Ecto neural progenitor cell (in vitro differentiated cells): ENCODE measurements around the gene UCKL1.
"Not testable (repeated sequence)": the region's sequence is repeated elsewhere in the genome, so short reads cannot be mapped to it uniquely, and the experiment has no call there.

Source experiments
- DNase-seq: peaks from one replicate; pipeline ENCODE4 v3.0.0-alpha.2; 2018; ENCODE audit warnings: low spot score

UCKL1 gene

GRCh38 chr20:63919130-63919529 is 37.1 kb downstream of the UCKL1 start:
- no peak for DNase-seq

- DNase-seq: no peak
Measured at GRCh38 chr20:63917811-63918210, 38.4 kb downstream of the UCKL1 start.

GRCh38 chr20:63916371-63916939 is 39.8 kb downstream of the UCKL1 start:
- DNase-seq: not testable (repeated sequence)

GRCh38 chr20:63915471-63915870 is 40.7 kb downstream of the UCKL1 start:
- no peak for DNase-seq

GRCh38 chr20:63913768-63914167 is 42.4 kb downstream of the UCKL1 start:
- no peak for DNase-seq

- DNase-seq: no peak
Measured at GRCh38 chr20:63911176-63911575, 45.0 kb downstream of the UCKL1 start.

GRCh38 chr20:63908008-63908682 is 48.1 kb downstream of the UCKL1 start:
- no peak for DNase-seq

- DNase-seq: no peak
Measured at GRCh38 chr20:63903796-63904561, 52.2 kb downstream of the UCKL1 start.

- no peak for DNase-seq
Measured at GRCh38 chr20:63900413-63900812, 55.8 kb downstream of the UCKL1 start.

GRCh38 chr20:63898882-63899558 is 57.2 kb downstream of the UCKL1 start:
- no peak for DNase-seq

GRCh38 chr20:63897978-63898561 is 58.1 kb downstream of the UCKL1 start:
- no peak for DNase-seq

GRCh38 chr20:63896264-63897105 is 59.7 kb downstream of the UCKL1 start:
- no peak for DNase-seq

- DNase-seq: no peak
Measured at GRCh38 chr20:63895952-63896263, 60.3 kb downstream of the UCKL1 start.

- no peak for DNase-seq
Measured at GRCh38 chr20:63895202-63895951, 60.8 kb downstream of the UCKL1 start.

GRCh38 chr20:63894358-63895201 is 61.6 kb downstream of the UCKL1 start, which contains the start of gene DNAJC5:
Gene DNAJC5 (plus strand): TSS chr20:63895126. CDS start chr20:63928346, 33,220 bp downstream.
- DNase-seq: peak; percentile 97

GRCh38 chr20:63893999-63894357 is 62.2 kb downstream of the UCKL1 start:
- no peak for DNase-seq

GRCh38 chr20:63892402-63892801 is 63.8 kb downstream of the UCKL1 start:
- DNase-seq: no peak

GRCh38 chr20:63891061-63892002 is 64.9 kb downstream of the UCKL1 start:
- no peak for DNase-seq

- no peak for DNase-seq
Measured at GRCh38 chr20:63890616-63891015, 65.6 kb downstream of the UCKL1 start.
